ENCODE results near the gene KARS1.

DNA sequence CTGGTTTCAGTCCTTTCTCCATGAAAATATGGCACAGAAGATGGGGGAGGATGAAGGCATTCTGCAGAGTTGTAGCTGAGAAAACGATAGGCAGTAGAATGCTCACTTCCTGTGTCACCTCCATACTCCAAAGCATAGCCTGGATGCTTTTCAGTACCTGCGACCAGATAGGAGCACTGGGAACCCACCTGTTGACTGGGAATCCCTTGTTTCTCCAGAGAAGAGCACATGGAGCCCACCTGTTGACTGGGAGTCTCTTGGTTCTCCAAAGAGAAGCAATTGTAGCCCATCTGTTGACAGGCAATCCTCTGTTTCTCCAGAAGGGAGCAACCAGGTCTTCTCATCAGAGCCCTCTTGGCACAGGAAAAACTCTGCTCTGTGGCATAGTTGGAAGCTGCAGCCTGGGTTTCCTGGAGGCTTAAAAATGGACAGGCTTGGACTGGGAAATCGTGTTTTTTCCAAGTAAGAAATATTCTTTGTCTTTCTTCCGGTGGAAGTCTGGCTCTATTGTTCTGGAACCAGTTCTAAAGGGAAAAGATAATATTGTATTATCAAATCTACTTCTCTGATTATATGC lies 13.3 kb upstream of the KARS1 start:
- TF ChIP-seq, protein P1, sequence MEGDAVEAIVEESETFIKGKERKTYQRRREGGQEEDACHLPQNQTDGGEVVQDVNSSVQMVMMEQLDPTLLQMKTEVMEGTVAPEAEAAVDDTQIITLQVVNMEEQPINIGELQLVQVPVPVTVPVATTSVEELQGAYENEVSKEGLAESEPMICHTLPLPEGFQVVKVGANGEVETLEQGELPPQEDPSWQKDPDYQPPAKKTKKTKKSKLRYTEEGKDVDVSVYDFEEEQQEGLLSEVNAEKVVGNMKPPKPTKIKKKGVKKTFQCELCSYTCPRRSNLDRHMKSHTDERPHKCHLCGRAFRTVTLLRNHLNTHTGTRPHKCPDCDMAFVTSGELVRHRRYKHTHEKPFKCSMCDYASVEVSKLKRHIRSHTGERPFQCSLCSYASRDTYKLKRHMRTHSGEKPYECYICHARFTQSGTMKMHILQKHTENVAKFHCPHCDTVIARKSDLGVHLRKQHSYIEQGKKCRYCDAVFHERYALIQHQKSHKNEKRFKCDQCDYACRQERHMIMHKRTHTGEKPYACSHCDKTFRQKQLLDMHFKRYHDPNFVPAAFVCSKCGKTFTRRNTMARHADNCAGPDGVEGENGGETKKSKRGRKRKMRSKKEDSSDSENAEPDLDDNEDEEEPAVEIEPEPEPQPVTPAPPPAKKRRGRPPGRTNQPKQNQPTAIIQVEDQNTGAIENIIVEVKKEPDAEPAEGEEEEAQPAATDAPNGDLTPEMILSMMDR (IDR thresholded peaks at IDR 0.05), result peak in 1 of 12 donors; percentile 8
- no peak for TF ChIP-seq POLR2A (IDR thresholded peaks at IDR 0.05)

All from heart left ventricle (tissue), 13 donors.